ENCODE measurements around the gene POLR2J3.
"Not testable (repeated sequence)": the region's sequence is repeated elsewhere in the genome, so short reads cannot be mapped to it uniquely, and the experiment has no call there.

Gene POLR2J3

DNA sequence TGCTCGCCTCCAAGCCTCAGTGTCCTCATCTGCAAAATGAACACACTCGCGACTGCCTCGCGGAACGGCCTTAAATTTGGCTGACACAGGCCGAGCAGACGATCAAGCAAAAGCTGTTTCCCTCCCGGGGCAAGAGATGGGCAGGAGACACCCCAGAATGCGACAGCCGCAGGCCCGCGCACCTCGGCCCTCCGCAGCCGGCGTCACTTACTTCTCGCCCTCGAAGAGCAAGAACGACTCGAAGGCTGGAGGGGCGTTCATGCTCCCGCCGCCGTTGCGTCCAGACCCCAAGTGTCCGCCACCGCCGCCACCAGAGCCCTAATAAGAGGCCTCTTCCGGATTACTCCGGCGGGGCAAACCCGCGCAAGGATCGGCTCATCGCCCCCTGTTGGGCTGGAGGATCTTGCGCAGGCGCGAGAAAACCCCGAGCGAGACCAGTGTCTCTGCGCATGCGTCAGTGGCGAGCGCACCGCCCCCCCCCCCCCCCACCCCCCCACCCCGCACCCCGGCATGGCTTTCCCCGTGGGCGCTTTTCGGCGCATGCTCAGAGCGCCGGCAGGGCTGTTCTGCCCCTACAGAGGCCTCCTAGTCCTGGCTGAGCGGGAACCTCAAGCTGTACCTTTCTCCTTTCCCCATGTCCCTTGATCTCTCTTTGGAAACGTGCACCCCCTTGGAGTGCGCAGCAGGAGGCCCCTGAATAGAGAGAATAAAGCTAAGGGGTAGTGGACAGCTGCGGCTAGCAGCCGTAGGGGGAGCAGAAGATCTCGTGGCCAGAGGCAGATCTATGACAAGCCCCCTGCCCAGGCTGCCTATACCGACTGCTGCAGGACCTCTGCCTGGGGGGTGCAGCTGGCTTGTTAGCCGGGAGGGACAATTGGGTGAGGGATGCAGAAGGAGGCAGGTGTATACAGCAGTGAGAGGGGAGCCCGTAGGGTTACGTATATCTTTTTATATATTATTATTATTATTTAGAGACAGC, at the start of gene POLR2J3:
Gene POLR2J3 (minus strand): TSS at position 323 of the 979 bp plus-strand sequence. CDS start 62 bp downstream, at position 261.
- peak; percentile 69 for DNase-seq (ENCODE audit: low read depth, low spot score)

- not testable (repeated sequence) for DNase-seq (ENCODE audit: low read depth, low spot score)
These were observed 45.7 kb upstream of the POLR2J3 start for GRCh38 chr7:102618122-102618521.

GRCh38 chr7:102616507-102617125, 44.2 kb upstream of the POLR2J3 start, which contains the start of gene RASA4:
Gene RASA4, minus strand, starts transcription at chr7:102616756. Its CDS starts 67 bp downstream, at chr7:102616689.
- DNase-seq (ENCODE audit: low read depth, low spot score) = not testable (repeated sequence)

GRCh38 chr7:102615930-102616329, 43.5 kb upstream of the POLR2J3 start:
- not testable (repeated sequence) for DNase-seq (ENCODE audit: low read depth, low spot score)

GRCh38 chr7:102614873-102615272, 42.5 kb upstream of the POLR2J3 start:
- DNase-seq (ENCODE audit: low read depth, low spot score) = not testable (repeated sequence)

DNA sequence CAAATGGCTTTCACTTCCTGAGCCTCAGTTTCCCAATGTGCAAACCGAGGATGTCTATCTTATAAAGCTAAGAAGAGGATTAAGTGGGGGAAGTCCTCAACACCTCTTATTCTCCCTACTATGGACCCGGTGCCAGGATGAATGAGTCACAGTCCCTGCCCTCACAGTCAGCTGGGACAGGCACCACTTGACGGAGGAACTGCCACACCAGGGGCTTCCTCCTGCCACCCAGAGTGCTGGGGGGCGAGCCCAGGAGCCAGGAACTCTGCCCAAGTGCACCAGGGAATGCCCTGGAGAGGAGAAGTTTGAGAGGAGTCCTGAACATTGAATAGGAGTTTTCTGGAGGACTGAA, 41.9 kb upstream of the POLR2J3 start:
- DNase-seq (ENCODE audit: low read depth, low spot score) = not testable (repeated sequence)

GRCh38 chr7:102613575-102614345, 41.4 kb upstream of the POLR2J3 start:
- not testable (repeated sequence) for DNase-seq (ENCODE audit: low read depth, low spot score)

GRCh38 chr7:102611675-102612325, 39.4 kb upstream of the POLR2J3 start:
- DNase-seq (ENCODE audit: low read depth, low spot score) = not testable (repeated sequence)

DNA sequence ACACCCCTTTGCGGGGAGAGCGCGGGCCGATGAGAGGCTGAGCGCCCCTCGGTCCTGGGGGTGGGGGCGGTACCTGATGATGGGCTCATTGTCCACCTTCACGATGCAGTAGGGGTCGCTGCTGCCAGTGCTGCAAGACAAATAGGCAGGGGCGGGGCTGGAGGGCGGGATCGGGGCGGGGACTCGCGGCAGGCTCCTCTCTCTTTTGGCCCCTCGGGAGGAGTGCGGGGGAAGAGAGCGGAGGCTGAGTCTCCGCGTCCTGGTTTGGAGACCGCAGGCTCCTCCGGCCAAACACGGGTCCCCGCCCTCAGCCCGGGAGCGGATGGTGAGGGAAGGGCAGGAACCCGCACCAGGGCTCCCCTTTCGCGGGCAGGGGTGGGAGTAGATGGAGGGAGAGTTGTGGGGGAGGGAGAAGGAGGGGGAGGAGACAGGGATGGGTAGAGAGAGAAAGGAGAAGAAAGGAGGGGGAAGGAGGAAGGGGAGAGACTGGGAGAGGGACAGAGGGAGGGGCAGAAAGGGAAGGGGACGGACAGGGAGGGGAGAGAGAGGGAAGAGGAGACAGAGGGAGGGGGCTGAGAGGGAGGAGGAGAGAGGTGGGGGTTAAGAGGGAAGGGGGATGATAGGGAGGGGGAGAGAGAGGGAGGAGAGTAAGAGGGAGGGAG, 38.8 kb upstream of the POLR2J3 start:
- DNase-seq (ENCODE audit: low read depth, low spot score) = not testable (repeated sequence)

- DNase-seq (ENCODE audit: low read depth, low spot score) = not testable (repeated sequence)
These were observed 38.1 kb upstream of the POLR2J3 start for GRCh38 chr7:102610441-102610840.

GRCh38 chr7:102609734-102610133, 37.4 kb upstream of the POLR2J3 start:
- DNase-seq (ENCODE audit: low read depth, low spot score) = not testable (repeated sequence)

- DNase-seq (ENCODE audit: low read depth, low spot score) = not testable (repeated sequence)
These were observed 34.5 kb upstream of the POLR2J3 start for GRCh38 chr7:102606848-102607247.

DNA sequence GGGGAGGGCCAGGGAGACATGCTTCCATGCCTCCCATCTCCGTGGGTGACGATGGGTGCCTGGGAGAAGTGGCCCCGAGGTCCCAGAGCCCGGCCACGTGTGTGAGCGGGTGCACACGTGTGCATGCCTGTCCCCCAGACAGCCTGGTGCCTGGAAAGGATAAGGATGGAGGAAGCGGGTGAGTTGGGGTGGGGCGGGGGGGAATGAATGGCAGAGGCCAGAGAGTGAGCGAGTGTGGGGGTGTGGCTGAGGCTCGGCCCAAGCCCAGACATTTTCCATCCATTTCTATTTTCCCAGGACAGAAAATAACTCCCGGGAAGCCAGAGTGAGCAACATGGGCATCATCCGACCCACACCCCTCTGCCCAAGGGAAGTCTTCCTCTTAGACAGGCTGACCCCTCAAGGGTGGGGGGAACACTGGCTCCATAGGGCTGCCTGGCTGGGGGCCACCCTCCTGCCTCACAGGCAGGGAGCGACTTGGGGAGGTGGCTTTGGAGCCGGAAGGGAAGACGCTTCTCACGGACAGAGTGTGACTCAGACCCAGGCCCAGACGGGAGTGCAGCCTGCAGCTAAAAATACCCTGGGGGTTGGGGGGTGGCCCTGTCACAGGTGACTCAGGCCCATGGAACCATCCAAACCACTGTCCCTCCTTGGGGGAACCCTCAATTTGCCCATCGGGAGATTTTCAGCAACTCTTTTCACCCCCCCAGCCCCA, 32.2 kb upstream of the POLR2J3 start:
- not testable (repeated sequence) for DNase-seq (ENCODE audit: low read depth, low spot score)

GRCh38 chr7:102602317-102602716, 29.9 kb upstream of the POLR2J3 start:
- DNase-seq (ENCODE audit: low read depth, low spot score) = not testable (repeated sequence)

GRCh38 chr7:102599699-102600098, 27.3 kb upstream of the POLR2J3 start:
- DNase-seq (ENCODE audit: low read depth, low spot score) = not testable (repeated sequence)

GRCh38 chr7:102596036-102596435, 23.7 kb upstream of the POLR2J3 start:
- not testable (repeated sequence) for DNase-seq (ENCODE audit: low read depth, low spot score)

- not testable (repeated sequence) for DNase-seq (ENCODE audit: low read depth, low spot score)
These were observed 21.4 kb upstream of the POLR2J3 start for GRCh38 chr7:102593637-102594334.

- not testable (repeated sequence) for DNase-seq (ENCODE audit: low read depth, low spot score)
These were observed 20.2 kb upstream of the POLR2J3 start for GRCh38 chr7:102592477-102593019.

GRCh38 chr7:102589857-102590256, 17.5 kb upstream of the POLR2J3 start:
- DNase-seq (ENCODE audit: low read depth, low spot score) = not testable (repeated sequence)

Measured in smooth muscle cell of the brain vasculature (primary cell).